ENCODE measurements around the gene LOXL3.
"Not testable (repeated sequence)": the region's sequence is repeated elsewhere in the genome, so short reads cannot be mapped to it uniquely, and the experiment has no call there.

The LOXL3 gene

GRCh38 chr2:74489906-74490305 lies 63.8 kb downstream of the LOXL3 start:
- DNase-seq: no peak

GRCh38 chr2:74488643-74489481 lies 64.9 kb downstream of the LOXL3 start:
- DNase-seq: no peak

- DNase-seq: no peak
These were observed 67.6 kb downstream of the LOXL3 start for GRCh38 chr2:74486141-74486540.

GRCh38 chr2:74483675-74484164 lies 70.0 kb downstream of the LOXL3 start:
- DNase-seq: not testable (repeated sequence)

GRCh38 chr2:74482801-74483674 lies 70.7 kb downstream of the LOXL3 start, which contains the start of the genes CCDC142 and TTC31:
CCDC142 (minus strand) TSS chr2:74482998; CDS start chr2:74482837, 161 bp downstream.
TTC31 (plus strand) TSS chr2:74483081; CDS start chr2:74483096, 15 bp downstream.
- peak; percentile 99 for DNase-seq
